DMS53 treated with DMSO at 0.1 percent for 48 hours (cell line): Measurements from ENCODE around the gene PGAP3.
A peak's percentile ranks its signal among the peaks of the same experiment; 100 is the strongest.

Experiments used
- DNase-seq: peaks from one replicate; lab custom pipeline; 2025; ENCODE audit not compliant: unreplicated experiment; lab: John Stamatoyannopoulos, UW

Gene PGAP3

DNA sequence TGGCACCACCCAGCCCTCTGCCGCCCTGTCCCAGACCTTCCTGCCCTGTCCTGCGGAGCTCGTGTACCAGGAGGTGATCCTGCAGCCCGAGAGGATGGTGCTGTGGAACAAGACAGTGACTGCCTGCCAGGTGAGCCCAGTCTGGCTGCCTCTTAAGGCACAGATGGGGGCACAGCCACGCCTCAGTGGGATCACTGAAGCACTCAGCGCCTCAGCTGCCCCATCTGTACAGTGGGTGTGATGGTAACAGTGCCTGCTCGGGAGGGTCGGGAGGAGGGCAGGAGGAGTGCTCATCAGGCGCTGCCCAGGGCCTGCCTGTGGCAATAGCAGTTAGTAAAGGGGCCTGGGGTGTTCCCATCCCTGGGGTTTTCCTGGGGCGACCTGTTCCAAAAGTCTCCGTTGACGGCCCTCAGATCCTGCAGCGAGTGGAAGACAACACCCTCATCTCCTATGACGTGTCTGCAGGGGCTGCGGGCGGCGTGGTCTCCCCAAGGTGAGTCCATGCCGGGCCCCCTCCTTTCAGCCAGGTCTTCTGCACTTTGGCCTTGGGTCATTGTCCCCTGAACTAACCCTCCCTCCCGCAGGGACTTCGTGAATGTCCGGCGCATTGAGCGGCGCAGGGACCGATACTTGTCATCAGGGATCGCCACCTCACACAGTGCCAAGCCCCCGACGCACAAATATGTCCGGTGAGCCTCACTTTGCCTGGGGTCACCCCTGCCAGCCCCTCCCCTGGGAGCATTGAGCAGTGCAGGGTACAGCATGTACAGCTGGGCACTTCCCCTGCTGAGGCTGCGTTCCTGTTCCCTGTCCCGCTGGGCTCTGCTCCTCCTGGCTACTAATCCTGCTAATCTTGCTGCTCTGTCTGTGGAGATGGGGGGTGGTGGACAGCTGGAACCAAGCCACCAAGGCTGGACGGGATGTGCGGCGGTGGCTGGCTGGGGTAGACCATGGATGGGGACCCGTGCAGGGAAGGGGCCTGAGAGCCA is 27.2 kb downstream of the PGAP3 start:
- DNase-seq: no peak

DNA sequence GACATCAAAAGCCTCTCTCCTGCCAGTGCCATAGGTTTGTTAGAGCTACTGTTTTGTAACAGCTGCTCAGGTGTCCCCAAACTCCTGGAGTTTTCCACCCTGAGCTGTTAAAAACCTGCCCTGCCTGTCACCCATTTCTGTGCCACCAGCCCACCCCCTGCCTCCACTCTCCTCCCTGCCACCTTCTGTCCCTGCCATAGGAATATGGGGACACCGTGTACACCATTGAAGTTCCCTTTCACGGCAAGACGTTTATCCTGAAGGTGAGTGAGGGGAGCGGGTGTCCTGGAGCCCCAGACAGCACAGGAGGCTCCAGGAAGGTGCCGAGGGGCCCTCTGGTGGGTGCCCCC is 27.9 kb downstream of the PGAP3 start:
- no peak for DNase-seq

DNA sequence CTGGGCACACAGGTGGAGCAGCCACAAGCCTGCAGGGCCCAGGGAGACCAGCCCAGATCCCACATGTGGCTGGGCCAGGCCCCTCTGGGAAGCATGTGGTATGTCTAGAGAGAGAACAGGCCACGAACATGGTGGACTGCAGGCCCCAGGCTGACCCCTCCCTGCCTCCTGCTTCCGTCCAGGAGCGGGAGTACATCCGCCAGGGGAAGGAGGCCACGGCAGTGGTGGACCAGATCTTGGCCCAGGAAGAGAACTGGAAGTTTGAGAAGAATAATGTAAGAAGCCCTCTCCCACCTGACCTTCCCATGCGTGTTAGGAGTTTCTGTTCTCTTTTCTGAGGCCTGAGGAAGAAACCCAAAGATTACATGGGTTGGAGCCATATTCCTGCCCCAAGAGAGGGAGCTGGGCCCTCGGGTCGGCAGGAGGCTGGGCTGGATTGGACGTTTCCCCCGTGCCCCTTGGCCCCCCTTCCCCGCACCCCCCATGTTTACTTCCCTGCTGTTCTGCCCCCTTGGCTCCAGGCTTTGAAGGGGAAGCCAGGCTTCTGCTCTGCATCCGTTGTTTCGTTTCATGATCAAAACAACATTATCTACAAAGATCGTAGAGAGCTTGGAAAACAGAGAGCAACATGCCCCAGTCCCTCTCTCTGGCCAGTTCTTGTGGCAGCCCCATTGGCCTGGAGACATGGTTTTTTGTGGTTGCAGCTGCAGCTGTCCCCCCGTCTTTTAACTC is 28.4 kb downstream of the PGAP3 start:
- no peak for DNase-seq

DNA sequence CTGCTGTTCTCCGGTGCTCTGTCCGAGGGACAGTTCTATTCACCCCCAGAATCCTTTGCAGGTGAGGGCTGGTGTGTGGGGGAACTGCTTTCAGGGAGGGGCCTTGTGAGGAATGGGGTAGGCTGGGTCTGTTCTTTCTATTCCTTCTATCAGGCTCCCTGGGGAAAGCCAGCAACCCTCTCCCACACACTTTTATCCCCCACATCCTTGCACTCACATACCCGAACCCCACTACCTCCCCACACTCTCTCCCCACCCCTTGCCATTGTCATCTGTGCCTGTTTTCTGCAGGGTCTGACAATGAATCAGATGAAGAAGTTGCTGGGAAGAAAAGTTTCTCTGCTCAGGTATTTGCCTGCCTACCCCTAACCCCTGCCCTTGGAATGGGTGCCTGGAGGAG is 29.1 kb downstream of the PGAP3 start:
- DNase-seq: no peak

DNA sequence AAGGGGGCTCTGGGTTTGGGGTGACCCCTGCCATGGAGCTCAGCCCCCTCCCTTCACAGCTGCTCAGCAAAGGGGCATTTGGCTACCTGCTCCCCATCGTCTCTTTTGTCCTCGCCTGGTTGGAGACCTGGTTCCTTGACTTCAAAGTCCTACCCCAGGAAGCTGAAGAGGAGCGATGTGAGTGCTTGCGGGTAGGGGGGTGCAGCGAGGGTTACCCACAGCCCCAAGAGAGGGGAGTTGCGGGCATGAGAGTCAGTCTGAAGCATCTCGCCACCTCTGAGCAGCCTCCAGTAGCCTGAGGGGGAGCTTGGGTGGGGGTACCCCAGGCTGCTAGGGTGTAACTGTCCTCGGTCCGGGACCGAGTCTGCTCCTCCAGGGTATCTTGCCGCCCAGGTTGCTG is 29.5 kb downstream of the PGAP3 start:
- no peak for DNase-seq

- no peak for DNase-seq
Measured at GRCh38 chr17:39655105-39655504, 32.8 kb downstream of the PGAP3 start.

- DNase-seq: peak; percentile 11
Measured at GRCh38 chr17:39653662-39654331, 34.1 kb downstream of the PGAP3 start.

DNA sequence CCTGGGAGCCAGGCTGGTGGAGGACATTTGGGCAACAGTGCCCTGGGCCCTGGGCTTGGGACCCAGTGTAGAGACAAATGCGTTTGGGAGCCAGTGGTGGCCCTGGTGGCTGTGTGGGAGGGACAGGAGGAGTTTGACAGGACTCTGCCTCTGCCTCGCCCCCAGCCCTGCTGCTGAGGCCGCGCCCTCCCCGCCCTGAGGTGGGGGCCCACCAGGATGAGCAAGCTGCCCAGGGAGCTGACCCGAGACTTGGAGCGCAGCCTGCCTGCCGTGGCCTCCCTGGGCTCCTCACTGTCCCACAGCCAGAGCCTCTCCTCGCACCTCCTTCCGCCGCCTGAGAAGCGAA is 34.6 kb downstream of the PGAP3 start:
- DNase-seq: no peak

DNA sequence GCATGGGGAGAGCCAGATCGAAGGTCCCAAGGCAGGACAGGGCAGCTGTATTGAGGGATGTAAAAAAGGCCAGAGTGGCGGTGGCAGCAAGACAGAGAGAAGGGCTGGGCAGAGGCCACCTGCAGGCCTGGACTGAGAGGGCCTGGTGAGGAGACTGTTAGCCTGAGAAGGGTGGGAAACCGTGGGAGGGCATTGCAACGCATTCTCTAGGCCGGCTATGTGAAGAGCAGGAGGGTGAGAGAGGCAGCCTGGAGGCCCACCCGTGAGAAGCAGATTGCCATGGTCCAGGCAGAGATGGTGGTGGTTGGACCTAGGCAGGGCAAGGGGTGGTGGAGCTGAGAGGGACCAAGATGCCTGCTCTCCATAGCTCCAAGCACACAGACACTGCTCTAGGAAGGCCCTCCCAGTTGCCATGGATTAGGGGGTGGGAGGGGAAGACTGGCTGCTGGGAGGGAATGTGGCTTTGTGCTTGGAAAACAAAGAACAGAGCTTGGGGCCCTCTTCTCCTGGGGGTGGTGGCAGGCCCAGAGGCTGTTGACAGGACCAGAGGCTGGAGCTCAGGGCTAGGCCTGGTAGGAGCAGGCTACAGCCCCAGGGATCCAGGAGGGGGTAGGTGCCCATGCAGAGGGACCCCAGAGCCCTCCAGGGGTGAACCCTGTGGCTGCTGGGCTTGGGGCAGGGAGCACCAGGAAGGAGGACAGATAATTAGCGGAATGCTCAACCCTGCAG is 35.1 kb downstream of the PGAP3 start:
- DNase-seq: no peak

DNA sequence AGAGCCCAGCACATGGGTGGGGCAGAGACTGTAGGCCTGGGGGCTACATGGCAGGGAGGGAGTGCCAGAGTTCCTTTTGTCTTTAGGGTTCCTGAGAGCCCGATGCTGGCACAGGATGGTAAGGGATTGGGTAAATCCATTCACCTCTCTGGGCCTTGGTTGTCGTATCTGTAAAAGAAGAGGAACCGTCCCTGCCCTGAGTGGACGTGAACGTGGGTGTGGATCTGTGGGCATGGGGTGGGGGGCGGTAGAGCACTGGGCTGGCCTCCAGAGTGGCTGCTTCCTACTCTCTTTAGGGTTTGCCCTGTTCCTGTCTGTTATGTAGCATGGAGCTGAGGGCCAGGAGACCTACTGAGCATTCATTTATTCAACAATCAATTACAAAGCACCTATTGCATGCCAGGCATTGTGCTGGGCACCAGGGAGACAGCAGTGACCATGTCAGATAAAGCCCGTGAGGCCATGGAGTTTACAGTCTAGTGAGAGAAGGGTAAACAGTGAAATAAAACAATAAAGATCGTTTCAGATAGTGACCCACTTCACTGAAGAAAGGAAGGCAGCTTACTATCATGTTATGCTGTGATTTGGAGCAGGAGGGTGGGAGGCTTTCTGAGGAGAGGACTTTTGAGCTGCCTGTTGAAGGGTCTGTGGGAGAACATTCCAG is 35.8 kb downstream of the PGAP3 start:
- no peak for DNase-seq

DNA sequence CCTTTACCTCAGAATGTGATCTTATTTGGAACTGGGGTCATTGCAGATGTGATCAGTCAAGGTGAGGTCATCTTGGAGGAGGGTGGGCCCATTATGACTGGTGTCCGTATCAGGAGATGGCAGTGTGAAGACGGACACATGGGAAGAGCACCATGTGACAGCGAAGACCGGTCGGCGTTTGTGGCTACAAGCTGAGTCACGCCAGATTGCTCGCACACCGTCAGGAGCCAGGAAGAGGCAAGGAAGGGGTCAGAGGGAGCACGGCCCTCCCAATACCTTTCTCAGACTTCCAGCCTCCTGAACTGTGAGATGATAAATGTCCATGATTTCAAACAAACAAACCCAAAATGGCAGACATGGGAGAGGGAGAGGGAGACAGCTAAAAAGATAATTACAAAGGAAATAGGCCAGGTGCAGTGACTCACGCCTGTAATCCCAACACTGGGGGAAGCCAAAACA is 37.7 kb downstream of the PGAP3 start:
- DNase-seq: no peak

DNA sequence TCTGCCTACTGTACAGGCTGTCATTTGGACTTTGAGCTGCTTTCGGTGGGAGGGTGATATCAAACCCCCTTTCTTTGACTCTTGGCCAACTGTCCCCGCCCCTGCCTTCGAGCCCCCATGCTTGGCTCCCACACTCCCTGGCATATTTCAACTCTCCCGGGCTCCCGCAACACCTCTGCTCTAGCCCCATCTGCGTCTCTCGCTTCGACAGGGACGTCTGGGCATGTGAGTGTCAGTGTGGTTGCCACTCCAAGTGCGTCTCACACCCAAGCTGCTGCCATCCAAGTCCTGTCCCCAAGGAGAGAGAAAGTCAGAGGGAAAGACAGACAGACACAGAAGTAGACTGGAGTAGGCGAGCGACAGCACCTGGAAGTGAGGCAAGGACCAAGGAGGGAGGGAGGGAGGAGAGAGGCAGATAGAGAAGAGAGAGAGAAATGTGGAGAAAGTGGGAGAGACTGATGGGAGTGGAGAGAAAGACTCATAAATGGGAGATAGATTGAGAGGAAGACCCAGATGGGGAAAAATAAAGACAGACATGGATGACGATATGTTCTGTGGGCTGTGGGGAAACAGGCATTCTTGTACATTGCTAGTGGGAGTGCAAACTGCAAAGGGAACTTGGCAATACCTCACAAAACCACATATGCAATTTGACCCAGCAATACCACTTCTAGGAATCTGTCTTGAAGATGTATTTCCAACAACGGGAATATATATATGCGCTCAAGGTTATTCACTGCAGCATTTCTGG is 39.1 kb downstream of the PGAP3 start:
- no peak for DNase-seq

GRCh38 chr17:39647256-39647655 is 40.6 kb downstream of the PGAP3 start:
- DNase-seq: no peak

DNA sequence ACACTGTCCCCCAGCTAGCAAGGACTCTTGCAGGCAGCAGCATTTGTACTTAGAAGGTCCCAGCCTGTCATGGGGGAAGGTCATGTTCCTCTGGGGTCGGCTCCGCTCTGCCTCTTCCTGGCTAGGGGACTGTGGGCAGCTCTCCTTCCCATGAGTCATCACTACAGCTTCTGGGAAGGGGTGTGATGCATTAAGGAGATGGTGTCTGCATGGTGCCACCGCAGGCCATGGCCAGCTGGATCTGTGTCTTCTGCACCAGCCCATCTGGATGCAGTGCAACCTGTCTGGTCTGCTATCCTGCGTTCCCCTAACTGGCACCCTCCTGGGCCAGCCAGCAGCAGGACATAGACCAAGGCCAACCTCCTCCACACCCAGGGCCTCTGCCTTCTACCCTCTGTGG is 44.6 kb downstream of the PGAP3 start:
- no peak for DNase-seq

GRCh38 chr17:39642291-39643074 is 45.4 kb downstream of the PGAP3 start:
- no peak for DNase-seq

DNA sequence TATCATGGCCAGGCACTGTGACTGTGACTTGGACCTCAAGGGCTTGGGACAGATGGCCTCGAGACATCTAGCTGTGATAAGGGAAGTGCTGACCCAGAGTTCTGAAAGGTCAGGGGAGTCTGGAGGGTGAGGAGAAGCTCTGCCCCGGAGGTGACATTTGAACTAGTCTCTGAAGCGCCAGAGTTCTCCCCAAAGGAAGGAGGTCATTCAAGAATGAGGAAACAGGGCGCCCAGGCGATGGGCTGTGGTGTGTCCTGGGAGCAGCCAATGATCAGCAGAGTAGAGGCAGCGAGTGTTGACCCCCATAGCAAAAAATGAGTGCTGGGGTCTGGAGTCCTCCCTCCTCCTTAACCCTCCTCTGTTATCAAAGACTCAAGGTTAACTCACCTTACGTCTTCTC is 46.0 kb downstream of the PGAP3 start:
- no peak for DNase-seq

- no peak for DNase-seq
Measured at GRCh38 chr17:39641097-39641496, 46.8 kb downstream of the PGAP3 start.

- DNase-seq: no peak
Measured at GRCh38 chr17:39640591-39641031, 47.2 kb downstream of the PGAP3 start.
